Measurements from ENCODE around the gene BCAP31.
"Not testable (repeated sequence)": the region's sequence is repeated elsewhere in the genome, so short reads cannot be mapped to it uniquely, and the experiment has no call there.

Gene BCAP31

GRCh38 chrX:153734871-153735270 lies 10.7 kb upstream of the BCAP31 start:
- no peak for DNase-seq (ENCODE audit: low spot score)

- no peak for DNase-seq (ENCODE audit: low spot score)
These were observed 9.6 kb upstream of the BCAP31 start for GRCh38 chrX:153733651-153734240.

- no peak for DNase-seq (ENCODE audit: low spot score)
These were observed 8.2 kb upstream of the BCAP31 start for GRCh38 chrX:153732401-153732800.

GRCh38 chrX:153731845-153732215 lies 7.6 kb upstream of the BCAP31 start:
- no peak for DNase-seq (ENCODE audit: low spot score)

- DNase-seq (ENCODE audit: low spot score): peak; percentile 35
These were observed 7.1 kb upstream of the BCAP31 start for GRCh38 chrX:153731117-153731844.

- not testable (repeated sequence) for DNase-seq (ENCODE audit: low spot score)
These were observed 5.9 kb upstream of the BCAP31 start for GRCh38 chrX:153730115-153730514.

- no peak for DNase-seq (ENCODE audit: low spot score)
These were observed 4.9 kb upstream of the BCAP31 start for GRCh38 chrX:153728951-153729631.

GRCh38 chrX:153728095-153728494 lies 3.9 kb upstream of the BCAP31 start:
- no peak for DNase-seq (ENCODE audit: low spot score)

- DNase-seq (ENCODE audit: low spot score): no peak
These were observed 3.1 kb upstream of the BCAP31 start for GRCh38 chrX:153727123-153727931.

- no peak for DNase-seq (ENCODE audit: low spot score)
These were observed 2.3 kb upstream of the BCAP31 start for GRCh38 chrX:153726286-153727122.

- DNase-seq (ENCODE audit: low spot score): no peak
These were observed 1.7 kb upstream of the BCAP31 start for GRCh38 chrX:153725832-153726285.

- no peak for DNase-seq (ENCODE audit: low spot score)
These were observed 1.0 kb upstream of the BCAP31 start for GRCh38 chrX:153725039-153725831.

- DNase-seq (ENCODE audit: low spot score): peak; percentile 48
These were observed 586 bp downstream of the BCAP31 start for GRCh38 chrX:153723351-153724251.

GRCh38 chrX:153722704-153723350 lies 1.4 kb downstream of the BCAP31 start:
- DNase-seq (ENCODE audit: low spot score): no peak

GRCh38 chrX:153719701-153720100 lies 4.5 kb downstream of the BCAP31 start:
- DNase-seq (ENCODE audit: low spot score): no peak

GRCh38 chrX:153719238-153719637 lies 4.9 kb downstream of the BCAP31 start:
- no peak for DNase-seq (ENCODE audit: low spot score)

GRCh38 chrX:153717445-153717844 lies 6.7 kb downstream of the BCAP31 start:
- DNase-seq (ENCODE audit: low spot score): no peak

- no peak for DNase-seq (ENCODE audit: low spot score)
These were observed 9.9 kb downstream of the BCAP31 start for GRCh38 chrX:153714256-153714655.
